Endodermal cell (in vitro differentiated cells): ENCODE measurements around the gene FIS1. TPM values are rescaled to one million over a fixed set of nuclear protein-coding genes. Genes with fewer than 3 reads are reported as not detected.

Experiments
- DNase-seq: peaks from one replicate; pipeline ENCODE4 v3.0.0-alpha.2; 2017
- H3K27ac ChIP-seq: 2 replicates; pipeline ENCODE4 v1.5.1; 2013; ENCODE audit warnings: mild to moderate bottlenecking, low read depth, low read length, moderate library complexity
- H3K27me3 ChIP-seq: 2 replicates; pipeline ENCODE4 v1.6.1; 2013; ENCODE audit warnings: mild to moderate bottlenecking, low read length, moderate library complexity; ENCODE audit not compliant: insufficient read depth, control insufficient read depth, poor library complexity, severe bottlenecking
- H3K36me3 ChIP-seq: 2 replicates; pipeline ENCODE4 v1.7.0; 2013; ENCODE audit warnings: mild to moderate bottlenecking, low read length, moderate library complexity; ENCODE audit not compliant: control insufficient read depth, insufficient read depth
- H3K4me1 ChIP-seq: one replicate; pipeline ENCODE4 v1.7.0; 2013; ENCODE audit warnings: low read length; ENCODE audit not compliant: control insufficient read depth, insufficient read depth
- H3K4me3 ChIP-seq: 2 replicates; pipeline ENCODE4 v1.5.1; 2013; ENCODE audit warnings: mild to moderate bottlenecking, low read length, moderate library complexity
- H3K9ac ChIP-seq: 2 replicates; pipeline ENCODE4 v1.6.1; 2013; ENCODE audit warnings: mild to moderate bottlenecking, low read length, moderate library complexity; ENCODE audit not compliant: poor library complexity, severe bottlenecking; ENCODE audit errors: extremely low read depth
- H3K9me3 ChIP-seq: 2 replicates; pipeline ENCODE4 v1.6.1; 2013; ENCODE audit warnings: mild to moderate bottlenecking, low read length, moderate library complexity; ENCODE audit not compliant: control insufficient read depth
- H3K27ac Mint-ChIP-seq: 2 replicates; pipeline ENCODE4 v1.8.0; 2020; ENCODE audit warnings: mixed read lengths
- H3K27me3 Mint-ChIP-seq: 2 replicates; pipeline ENCODE4 v1.8.0; 2021; ENCODE audit warnings: mild to moderate bottlenecking, mixed read lengths; ENCODE audit not compliant: insufficient read depth
- H3K36me3 Mint-ChIP-seq: 2 replicates; pipeline ENCODE4 v1.8.0; 2020; ENCODE audit warnings: low read depth, mixed read lengths
- H3K4me1 Mint-ChIP-seq: 2 replicates; pipeline ENCODE4 v1.8.0; 2020; ENCODE audit warnings: mixed read lengths
- H3K4me3 Mint-ChIP-seq: 2 replicates; pipeline ENCODE4 v1.8.0; 2020; ENCODE audit warnings: mild to moderate bottlenecking, moderate library complexity, mixed read lengths
- H3K9me3 Mint-ChIP-seq: 2 replicates; pipeline ENCODE4 v1.8.0; 2020; ENCODE audit warnings: mild to moderate bottlenecking, mixed read lengths
- WGBS, 2 experiments: methylation state at CpG; one replicate each; pipeline versions ENCODE4 v1.1.5 to v1.1.7; 2013; ENCODE audit warnings: missing lambda C conversion rate in 2 of 2, mixed read lengths in 1 of 2; ENCODE audit not compliant: insufficient coverage in 1 of 2, insufficient read length in 1 of 2; 5-methylcytosine and 5-hydroxymethylcytosine counted together
- total RNA-seq, 2 donors: library from RNA; stranded (reverse); fragmentation: NEBNext Ultra II Directional in 1 of 2; extraction: Animal tissue kit (Norgen Biotek cat#: 25700) in 1 of 2; gene quantifications; 2 replicates in 1 of 2; 3 replicates in 1 of 2; pipeline ENCODE4 v1.2.1, GENCODE V29; 2021
- TF ChIP-seq, protein P1 (sequence below): fragments of 200-600 bp; sonication (generic); conservative IDR thresholded peaks from 2 replicates; pipeline ENCODE4 v1.5.0; 2021; ENCODE audit warnings: antibody characterized with exemption, mild to moderate bottlenecking

FIS1 gene
- total RNA-seq, 2 donors from 2014 or later = 99.9 to 102 TPM

DNA sequence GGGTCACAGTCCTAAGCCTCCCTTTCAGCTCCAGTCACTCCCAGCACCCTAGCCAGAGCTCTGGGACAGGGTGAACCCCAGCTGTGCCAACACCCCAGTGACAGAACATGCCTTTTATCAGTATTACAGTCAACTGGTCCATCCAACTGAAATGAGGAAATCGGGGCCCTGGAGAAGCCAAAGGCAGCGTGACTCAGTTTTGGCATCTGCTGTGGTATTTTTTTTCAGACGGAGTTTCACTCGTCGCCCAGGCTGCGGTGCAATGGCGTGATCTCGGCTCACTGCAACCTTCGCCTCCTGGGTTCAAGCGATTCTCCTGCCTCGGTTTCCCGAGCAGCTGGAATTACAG, 3.9 kb downstream of the FIS1 start:
- no peaks in the 10 kb centered on the region for H3K9me3 Mint-ChIP-seq
- TF ChIP-seq, protein P1, sequence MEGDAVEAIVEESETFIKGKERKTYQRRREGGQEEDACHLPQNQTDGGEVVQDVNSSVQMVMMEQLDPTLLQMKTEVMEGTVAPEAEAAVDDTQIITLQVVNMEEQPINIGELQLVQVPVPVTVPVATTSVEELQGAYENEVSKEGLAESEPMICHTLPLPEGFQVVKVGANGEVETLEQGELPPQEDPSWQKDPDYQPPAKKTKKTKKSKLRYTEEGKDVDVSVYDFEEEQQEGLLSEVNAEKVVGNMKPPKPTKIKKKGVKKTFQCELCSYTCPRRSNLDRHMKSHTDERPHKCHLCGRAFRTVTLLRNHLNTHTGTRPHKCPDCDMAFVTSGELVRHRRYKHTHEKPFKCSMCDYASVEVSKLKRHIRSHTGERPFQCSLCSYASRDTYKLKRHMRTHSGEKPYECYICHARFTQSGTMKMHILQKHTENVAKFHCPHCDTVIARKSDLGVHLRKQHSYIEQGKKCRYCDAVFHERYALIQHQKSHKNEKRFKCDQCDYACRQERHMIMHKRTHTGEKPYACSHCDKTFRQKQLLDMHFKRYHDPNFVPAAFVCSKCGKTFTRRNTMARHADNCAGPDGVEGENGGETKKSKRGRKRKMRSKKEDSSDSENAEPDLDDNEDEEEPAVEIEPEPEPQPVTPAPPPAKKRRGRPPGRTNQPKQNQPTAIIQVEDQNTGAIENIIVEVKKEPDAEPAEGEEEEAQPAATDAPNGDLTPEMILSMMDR = no peak
- Histone ChIP-seq H3K4me1 (peaks cover 5% of the 10 kb centered on the region), H3K36me3 (peaks cover 15% of the 10 kb centered on the region), H3K9ac (no peak overlapping the region), H3K27me3 (no peaks in the 10 kb centered on the region), H3K4me3 (no peak overlapping the region), H3K9me3 (no peaks in the 10 kb centered on the region), H3K27ac (no peak overlapping the region)
- H3K27ac Mint-ChIP-seq = no peak overlapping the region
- no peaks in the 10 kb centered on the region for H3K27me3 Mint-ChIP-seq
- peaks cover 15% of the 10 kb centered on the region for H3K36me3 Mint-ChIP-seq
- DNase-seq = no peak
- peaks cover 9% of the 10 kb centered on the region for H3K4me1 Mint-ChIP-seq
- H3K4me3 Mint-ChIP-seq = no peak overlapping the region
- WGBS, 2 experiments = 95 to 97% methylated on average over 10 to 12 of the region's 12 CpGs

DNA sequence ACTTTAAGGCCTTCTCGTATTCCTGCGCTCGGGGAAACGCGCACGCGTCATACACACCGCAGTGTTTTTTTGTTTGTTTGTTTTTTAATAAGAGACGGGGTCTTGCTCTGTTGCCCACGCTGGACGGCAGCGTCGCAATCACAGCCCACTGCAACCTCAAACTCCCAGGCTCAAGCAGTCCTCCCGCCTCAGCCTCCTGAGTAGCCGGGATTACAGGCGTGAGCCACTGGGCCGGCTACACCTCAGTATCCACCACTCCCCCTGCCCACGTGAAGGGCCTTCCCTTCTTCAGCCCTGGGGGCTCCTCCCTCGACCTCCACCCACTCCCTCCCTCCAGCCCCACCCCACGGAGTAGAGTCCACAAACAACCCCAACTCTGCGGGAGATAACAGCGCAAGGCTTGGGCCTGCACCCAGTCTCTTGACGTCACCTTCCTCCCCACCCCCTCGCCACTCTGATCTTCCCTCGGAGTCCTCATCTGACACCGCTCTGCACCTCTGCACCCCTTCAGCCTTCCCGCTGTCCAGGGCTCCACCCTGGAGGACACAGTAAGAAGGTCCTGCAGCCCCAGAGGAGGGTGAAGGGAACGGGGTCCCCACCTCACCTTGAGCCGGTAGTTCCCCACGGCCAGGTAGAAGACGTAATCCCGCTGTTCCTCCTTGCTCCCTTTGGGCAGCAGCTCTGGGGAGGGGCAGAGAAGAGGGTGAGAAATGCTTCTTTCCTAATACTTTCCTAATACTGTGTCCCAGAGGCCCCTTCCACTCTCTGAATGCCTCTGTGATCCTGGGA, 4.5 kb downstream of the FIS1 start:
- peaks cover 9% of the 10 kb centered on the region for H3K4me1 Mint-ChIP-seq
- no peak for DNase-seq
- WGBS, 2 experiments = 91 to 93% methylated on average over 11 to 32 of the region's 32 CpGs

DNA sequence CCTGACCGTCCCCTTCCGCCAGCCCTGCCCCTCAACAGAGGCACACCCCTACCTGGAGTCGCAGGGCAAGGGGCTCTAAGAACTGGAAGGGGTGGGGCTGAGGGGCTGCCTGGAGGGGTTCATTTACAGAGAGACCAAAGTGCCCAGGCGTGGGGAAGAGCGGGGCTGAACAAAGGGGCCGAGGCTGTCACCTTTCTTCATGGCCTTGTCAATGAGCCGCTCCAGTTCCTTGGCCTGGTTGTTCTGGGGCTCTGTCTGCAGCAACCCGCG, 5.0 kb downstream of the FIS1 start:
- Histone ChIP-seq H3K9ac (no peak overlapping the region), H3K27me3 (no peaks in the 10 kb centered on the region), H3K4me3 (no peak overlapping the region), H3K27ac (no peak overlapping the region), H3K36me3 (peaks cover 10% of the 10 kb centered on the region), H3K4me1 (peaks cover 5% of the 10 kb centered on the region), H3K9me3 (no peaks in the 10 kb centered on the region)
- no peaks in the 10 kb centered on the region for H3K27me3 Mint-ChIP-seq
- H3K4me3 Mint-ChIP-seq = no peak overlapping the region
- no peak for DNase-seq
- H3K4me1 Mint-ChIP-seq = peaks cover 6% of the 10 kb centered on the region
- no peak overlapping the region for H3K27ac Mint-ChIP-seq
- TF ChIP-seq, protein P1 = no peak
- no peaks in the 10 kb centered on the region for H3K9me3 Mint-ChIP-seq
- peaks cover 6% of the 10 kb centered on the region for H3K36me3 Mint-ChIP-seq
- WGBS, 2 experiments = 96 to 98% methylated on average over 6 to 9 of the region's 9 CpGs

More for the DNA sequence above, 4.5 kb downstream of the FIS1 start:
- Histone ChIP-seq H3K27me3 (no peaks in the 10 kb centered on the region), H3K4me1 (peaks cover 5% of the 10 kb centered on the region), H3K36me3 (peaks cover 10% of the 10 kb centered on the region), H3K9ac (no peak overlapping the region), H3K4me3 (no peak overlapping the region), H3K27ac (no peak overlapping the region), H3K9me3 (no peaks in the 10 kb centered on the region)
- Mint-ChIP-seq H3K9me3 (no peaks in the 10 kb centered on the region), H3K27me3 (no peaks in the 10 kb centered on the region), H3K27ac (no peak overlapping the region), H3K36me3 (peaks cover 9% of the 10 kb centered on the region), H3K4me3 (no peak overlapping the region)
- TF ChIP-seq, protein P1 = no peak
